ENCODE measurements around the gene CCDC6. TPM values are rescaled to one million over a fixed set of nuclear protein-coding genes. Genes with fewer than 3 reads are reported as not detected.
A peak's percentile ranks its signal among the peaks of the same experiment; 100 is the strongest.

CCDC6 gene
- total and polyA plus RNA-seq, 9 of the 15 experiments (the other 6 are each of a cell fraction or from before 2014, with no cell fraction given) = 10.4 to 41.0 (median 20.9) TPM

GRCh38 chr10:59907918-59908807 is 1.8 kb upstream of the CCDC6 start (continued):
- no peak for TF ChIP-seq HIVEP1 (CRISPR knock-in tag; IDR thresholded peaks at IDR 0.05)
- 0 out of 2 replicates have a peak, but pooled peaks have one; percentile 30 for TF ChIP-seq L3MBTL2 (IDR thresholded peaks at IDR 0.05)
- TF ChIP-seq HNRNPK (IDR thresholded peaks at IDR 0.05; ENCODE audit: low read depth, low read length, poor library complexity, severe bottlenecking) = no peak
- no peak for TF ChIP-seq THRA (IDR thresholded peaks at IDR 0.05)
- no peak for TF ChIP-seq NELFE (IDR thresholded peaks at IDR 0.05; ENCODE audit: insufficient read depth, insufficient read length)
- no peak for TF ChIP-seq THRB (CRISPR knock-in tag; conservative IDR thresholded peaks at IDR 0.05)
- TF ChIP-seq PHF21A (IDR thresholded peaks at IDR 0.05; ENCODE audit: borderline replicate concordance, low read depth) = no peak
- no peak for TF ChIP-seq ZZZ3 (IDR thresholded peaks at IDR 0.05)
- peak; percentile 67; the same call in 1 of the 2 replicates for TF ChIP-seq LCOR (CRISPR knock-in tag; IDR thresholded peaks at IDR 0.05)
- no peak for TF ChIP-seq ETS1 (conservative IDR thresholded peaks at IDR 0.05; ENCODE audit: control insufficient read depth, low read depth, low read length)
- no peak for TF ChIP-seq RFX1 (IDR thresholded peaks at IDR 0.05)
- no peak for TF ChIP-seq MAX (CRISPR knock-in tag; IDR thresholded peaks at IDR 0.05)
- no peak for TF ChIP-seq TCF3 (CRISPR knock-in tag; IDR thresholded peaks at IDR 0.05)
- no peak; the same call in 1 of the 2 replicates for TF ChIP-seq CREB3L1 (IDR thresholded peaks at IDR 0.05; ENCODE audit: borderline replicate concordance, low read depth)
- TF ChIP-seq HNRNPUL1 (IDR thresholded peaks at IDR 0.05; ENCODE audit: low read length) = no peak
- TF ChIP-seq ZNF217 (CRISPR knock-in tag; IDR thresholded peaks at IDR 0.05) = no peak
- TF ChIP-seq PURB (CRISPR knock-in tag; IDR thresholded peaks at IDR 0.05; ENCODE audit: low read depth) = no peak
- no peak for TF ChIP-seq MBD1 (CRISPR knock-in tag; IDR thresholded peaks at IDR 0.05)
